ENCODE measurements around the gene SLC24A1.

The SLC24A1 gene

DNA sequence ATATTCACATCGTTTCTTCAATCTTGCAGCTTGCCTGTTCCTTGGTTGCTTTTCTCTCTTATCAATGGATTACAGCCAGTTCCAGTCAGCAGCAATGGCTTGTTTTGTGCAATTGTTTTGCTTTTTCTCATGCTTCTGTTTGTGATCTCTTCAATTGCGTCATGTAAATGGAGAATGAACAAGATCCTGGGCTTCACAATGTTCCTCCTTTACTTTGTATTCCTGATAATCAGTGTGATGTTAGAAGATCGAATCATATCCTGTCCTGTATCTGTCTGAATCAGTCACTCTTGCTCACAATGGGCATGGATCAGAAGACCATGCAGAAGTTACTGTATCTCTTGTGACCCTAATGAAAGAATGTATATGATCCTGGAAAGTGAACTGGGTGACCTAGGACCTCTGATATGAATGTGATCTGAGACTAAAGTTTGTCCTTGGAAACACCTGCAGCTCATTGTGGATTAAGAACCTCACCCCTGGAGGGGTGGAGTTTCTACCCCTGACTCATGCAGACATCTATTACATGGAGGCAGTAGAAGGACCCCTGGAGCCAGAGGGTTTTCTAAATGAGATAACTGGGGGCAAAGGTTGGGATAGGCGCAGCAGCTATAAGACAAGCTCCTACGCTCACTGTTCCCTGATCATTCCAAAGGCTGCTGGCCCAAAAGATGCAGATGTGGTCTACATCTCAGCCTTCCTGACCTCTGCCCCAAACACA is 32.2 kb downstream of the SLC24A1 start:
- no peak for DNase-seq

DNA sequence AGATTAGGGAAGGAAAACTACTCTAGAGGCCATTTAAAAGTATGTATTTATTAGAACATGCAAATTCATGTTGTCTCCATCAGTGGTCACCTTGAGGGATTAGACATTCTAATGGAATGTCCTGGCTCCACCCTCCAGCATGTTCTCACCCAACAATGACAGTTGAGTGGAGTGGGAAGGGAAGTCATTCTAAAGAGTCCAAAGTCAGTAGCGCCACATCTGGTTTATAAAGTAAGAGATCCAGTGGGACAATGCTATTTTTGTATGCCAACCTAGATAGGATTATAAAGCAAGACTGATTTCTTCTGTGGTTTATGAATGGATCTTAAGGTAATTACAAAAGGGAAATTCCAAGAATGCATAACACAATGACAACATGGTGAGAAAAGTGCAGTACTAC is 33.3 kb downstream of the SLC24A1 start:
- no peak for DNase-seq

DNA sequence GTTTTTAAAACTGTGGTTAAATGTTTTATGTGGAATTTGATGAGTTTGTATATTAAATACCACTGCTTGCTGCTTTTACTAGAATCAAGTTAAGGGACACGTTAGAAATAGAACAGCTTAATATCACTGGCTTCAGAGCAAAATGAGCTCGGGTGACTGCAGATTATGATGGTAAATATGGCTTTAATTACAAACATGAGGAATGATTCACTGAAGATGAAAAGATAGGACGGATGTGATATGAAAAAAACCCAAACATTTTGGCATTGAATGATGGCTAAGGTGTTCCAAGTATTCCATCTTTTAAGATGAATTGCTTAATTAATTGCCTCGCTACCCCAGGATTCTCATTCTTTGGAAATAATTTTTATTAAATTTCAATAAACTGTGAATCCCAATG is 33.7 kb downstream of the SLC24A1 start:
- no peak for DNase-seq

DNA sequence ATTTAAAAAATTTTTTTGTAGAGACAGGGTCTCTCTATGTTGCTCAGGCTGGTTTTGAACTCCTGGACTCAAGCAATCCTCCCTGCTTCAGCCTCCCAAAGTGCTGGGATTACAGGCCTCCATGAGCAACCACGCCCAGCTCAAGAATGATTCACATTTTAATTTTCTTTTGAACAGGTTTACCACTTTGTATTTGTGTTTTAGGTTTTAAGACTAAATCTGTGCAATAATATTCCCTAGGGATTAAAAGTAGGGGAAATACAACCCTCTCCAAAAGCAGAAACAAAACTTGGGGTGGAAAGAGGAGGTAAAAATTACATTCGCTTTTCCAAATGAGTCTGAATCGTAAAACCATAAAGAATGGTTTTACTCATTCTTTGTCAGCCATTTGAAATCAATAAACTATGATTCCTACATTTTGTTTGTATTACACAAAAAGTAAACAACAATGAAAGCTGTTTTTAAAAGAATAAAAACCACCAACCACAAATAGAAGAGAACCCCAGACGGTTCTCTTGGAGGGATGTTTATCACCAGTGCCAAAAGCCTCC is 37.8 kb downstream of the SLC24A1 start:
- DNase-seq = no peak

DNA sequence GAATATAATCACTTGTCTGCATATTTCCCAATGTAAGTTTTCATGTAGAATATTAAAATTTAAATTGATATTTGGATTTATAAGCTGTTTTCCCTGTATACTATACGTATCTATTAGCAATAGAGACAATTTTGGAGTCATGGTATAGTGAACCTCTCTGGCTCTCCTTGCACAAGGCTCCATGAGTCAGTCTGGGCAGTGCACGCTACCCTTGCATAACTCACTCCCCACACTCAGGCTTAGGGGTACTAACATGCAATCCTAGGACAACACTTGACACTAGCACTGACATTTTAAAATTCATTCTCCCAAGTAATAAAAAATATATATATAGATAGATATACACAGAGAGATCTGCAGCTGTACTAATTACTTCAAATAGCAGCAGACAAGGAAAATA is 39.2 kb downstream of the SLC24A1 start:
- DNase-seq = no peak

DNA sequence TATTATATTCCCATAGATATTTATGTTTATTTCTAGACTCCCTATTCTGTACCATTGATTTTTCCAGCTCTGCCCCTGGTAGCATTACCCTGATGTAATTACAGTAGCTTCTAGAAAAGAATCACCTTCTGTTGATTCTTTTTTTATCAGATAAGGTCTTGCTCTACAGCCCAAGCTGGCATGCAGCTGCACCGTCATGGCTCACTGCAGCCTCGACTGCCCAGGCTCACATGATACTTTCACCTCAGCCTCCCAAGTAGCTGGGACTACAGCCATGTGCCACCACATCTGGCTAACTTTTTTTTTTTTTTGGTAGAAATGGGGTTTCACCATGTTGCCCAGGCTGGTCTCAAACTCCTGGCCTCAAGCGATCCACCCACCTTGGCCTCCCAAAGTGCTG is 41.8 kb downstream of the SLC24A1 start:
- no peak for DNase-seq

DNA sequence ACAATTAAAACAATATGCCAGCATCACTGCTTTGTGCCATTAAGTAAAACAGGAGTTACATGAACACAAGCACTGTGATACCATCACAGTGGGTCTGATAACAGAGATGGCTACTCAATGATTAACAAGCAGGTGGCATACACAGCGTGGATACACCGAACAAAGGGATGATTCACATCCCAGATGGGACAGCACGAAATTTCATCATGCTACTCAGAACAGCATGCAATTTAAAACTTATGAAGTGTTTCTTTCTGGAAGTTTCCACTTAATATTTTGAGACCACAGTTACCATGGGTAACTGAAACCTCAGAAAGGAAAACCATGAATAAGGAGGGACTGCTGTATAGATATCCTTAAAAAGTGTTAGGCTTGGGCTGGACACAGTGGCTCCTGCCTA is 44.5 kb downstream of the SLC24A1 start:
- DNase-seq = no peak

DNA sequence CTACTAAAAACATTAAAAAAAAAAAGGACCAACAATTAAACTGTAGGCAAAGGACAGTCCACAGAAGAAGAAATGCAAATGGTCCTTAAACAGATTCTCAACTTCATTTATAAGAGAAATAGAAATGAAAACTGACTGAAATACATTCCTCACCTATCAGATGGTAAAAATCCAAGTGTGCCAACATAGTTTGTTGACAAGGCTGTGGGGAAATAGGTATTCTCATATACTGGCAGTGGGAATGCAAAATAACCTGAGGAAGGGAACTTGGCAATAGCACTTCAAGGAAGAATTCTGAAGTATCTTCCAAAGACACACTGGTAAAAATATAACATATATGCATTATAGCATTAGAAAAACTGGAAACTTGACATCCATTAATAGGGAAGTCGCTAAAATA is 53.8 kb downstream of the SLC24A1 start:
- DNase-seq = no peak

DNA sequence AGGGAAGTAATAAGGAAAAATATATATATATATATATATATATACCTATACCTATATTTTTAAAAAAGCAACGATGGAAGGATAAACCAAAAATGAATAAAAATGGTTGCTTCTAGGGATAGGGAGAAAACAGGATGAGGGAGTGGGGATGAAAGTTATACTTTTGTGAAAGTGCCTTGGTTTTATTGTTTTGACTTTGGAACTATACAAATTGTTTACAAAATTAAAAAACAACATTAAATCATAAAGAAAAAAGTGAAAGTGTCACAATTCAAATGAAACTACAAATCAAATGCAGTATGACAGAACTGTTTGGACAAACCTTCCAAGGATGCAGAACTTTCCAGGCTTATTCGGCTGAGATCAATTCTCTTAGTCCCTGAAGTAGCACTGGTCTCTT is 54.4 kb downstream of the SLC24A1 start:
- DNase-seq = no peak

DNA sequence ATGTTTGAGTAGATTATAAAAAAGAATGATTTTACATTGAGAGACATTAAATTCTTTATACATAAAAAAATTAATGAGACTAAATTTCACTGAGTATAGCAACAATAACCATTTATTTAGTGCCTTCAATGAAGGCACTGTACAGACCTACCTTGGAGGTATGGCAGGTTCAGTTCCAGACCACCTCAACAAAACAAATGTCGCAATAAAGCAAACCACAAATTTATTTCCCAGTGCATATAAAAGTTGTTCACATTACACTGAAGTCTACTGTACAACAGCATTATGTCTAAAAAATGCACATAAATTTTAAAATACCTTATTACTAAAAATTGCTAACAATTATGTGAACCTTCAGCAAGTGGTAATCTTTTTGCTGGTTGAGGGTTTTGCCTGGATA is 58.8 kb downstream of the SLC24A1 start:
- no peak for DNase-seq

DNA sequence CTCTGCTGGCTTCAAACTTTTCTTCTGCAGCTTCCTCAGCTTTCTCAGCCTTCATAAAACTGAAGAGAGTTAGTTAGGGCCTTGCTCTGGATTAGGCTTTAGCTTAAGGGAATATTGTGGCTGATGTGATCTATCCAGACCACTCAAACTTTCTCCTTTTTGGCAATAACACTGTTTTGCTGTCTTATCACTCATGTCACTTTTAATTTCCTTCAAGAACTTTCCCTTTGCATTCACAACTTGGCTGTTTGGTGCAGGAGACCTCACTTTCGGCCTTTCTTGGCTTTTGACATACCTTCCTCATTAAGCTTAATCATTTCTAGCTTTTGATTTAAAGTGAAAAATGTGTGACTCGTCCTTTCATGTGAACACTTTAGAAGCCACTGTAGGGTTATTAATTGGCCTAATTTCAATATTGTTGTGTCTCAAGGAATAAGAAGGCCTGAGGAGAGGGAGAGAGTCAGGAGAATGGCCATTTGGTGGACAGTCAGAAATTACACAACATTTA is 60.7 kb downstream of the SLC24A1 start:
- DNase-seq = no peak

DNA sequence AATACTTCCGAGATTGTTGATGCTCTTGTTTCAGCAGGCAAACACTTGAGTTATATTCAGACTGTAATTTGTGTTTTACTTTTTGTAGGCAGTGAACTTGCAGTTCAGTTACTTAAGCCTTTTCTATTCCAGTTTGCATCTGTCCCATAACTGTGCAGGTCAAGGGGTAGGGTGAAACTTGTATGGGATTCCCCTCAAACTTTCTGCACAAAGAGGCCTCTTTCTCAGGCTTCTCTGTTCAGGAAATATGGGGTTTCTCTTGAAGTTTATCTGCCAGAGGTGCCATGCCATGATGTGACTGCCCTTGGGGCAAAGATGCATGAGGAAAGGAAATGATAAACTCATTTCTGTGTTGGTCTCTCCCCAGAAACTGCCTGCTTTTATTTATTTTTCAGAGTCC is 66.7 kb downstream of the SLC24A1 start:
- DNase-seq = no peak

DNA sequence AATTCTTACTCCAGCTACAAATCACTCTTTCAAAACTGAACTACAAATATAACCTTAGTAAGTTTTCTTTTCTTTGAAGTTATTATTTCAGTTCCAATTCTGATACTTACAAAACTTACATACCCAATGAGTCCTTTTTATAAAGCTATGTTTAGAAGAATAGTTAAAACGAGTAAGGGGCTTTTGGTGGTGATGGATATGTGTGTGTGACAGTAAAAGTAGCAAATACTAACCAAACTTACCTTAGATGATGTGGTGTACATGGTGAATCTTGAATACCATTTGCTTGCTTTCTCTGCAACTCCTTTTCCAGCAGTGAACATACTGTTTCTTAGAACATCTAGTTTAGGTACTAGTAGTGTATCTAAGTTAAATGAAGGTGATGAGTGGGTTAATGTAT is 68.4 kb downstream of the SLC24A1 start:
- DNase-seq = no peak

DNA sequence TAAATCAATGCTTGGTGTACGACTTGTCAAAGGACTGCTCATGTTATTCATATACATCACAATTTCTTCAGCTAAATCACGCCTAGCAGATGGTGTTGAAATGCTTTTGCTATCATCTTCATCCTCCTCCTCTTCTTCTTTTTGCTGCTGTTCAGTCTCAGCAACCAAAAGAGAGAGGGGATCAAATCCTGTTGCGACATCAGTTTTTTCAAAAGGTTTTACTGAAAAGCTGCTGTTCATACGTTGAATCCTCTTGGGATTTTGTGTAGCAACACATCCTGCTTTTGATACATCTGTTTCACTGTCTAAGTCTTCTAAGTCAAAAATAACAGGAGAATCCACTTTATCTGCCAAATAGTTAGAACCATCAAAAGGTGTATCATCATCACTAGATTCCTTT is 69.0 kb downstream of the SLC24A1 start:
- DNase-seq = no peak

DNA sequence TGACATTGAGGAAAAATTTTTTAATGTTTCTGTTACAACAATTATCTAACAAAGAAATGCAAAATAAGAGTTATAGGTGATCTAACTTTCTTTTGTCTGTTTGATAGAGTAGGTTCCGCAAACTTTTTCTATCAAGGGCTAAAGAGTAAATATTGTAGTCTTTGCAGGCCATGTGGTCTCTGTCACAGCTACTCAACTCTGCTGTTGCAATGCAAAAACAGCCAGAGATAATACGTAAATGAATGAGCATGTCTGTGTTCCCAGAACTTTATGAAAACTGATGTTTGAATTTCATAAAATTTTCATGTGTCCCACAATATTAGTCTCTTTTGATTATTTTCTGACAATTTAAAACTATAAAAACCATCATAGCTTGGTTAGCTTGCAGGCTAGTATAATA is 73.3 kb downstream of the SLC24A1 start:
- DNase-seq = no peak
